GM12878 (cell line): ENCODE measurements around the gene GKN1. TPM values are rescaled to one million over a fixed set of nuclear protein-coding genes. Genes with fewer than 3 reads are reported as not detected.

Experiments
- ATAC-seq: fragments of 200-7000 bp; cut with Tn5 transposase; 3 replicates; pipeline ENCODE4 v1.9.1; 2020; ENCODE audit warnings: mild to moderate bottlenecking, moderate library complexity
- BruUV-seq: library from RNA; stranded (reverse); fragments of 400-500 nt; replicated peaks from 2 replicates; lab custom pipeline; 2021; lab: Mats Ljungman, UMichigan
- CTCF ChIA-PET: fragments of 300-600 bp; sonication (Branson Sonifier 250); formaldehyde crosslinking; extraction: SDS; loops from one replicate; lab custom pipeline; 2021; ENCODE audit warnings: inconsistent platforms; lab: Yijun Ruan, JAX
- POLR2A ChIA-PET: fragments of 350-600 bp; formaldehyde crosslinking; extraction: SDS; loops from one replicate; lab custom pipeline; 2021; ENCODE audit warnings: inconsistent platforms; lab: Charles Lee
- RAD21 ChIA-PET: fragments of 300-600 bp; sonication (Branson Sonifier 250); formaldehyde crosslinking; loops from one replicate; lab custom pipeline; 2023; ENCODE audit warnings: antibody characterized with exemption; ENCODE audit not compliant: unreplicated experiment; lab: Charles Lee
- SMC1A ChIA-PET: fragments of 300-600 bp; sonication (Branson Sonifier 250); formaldehyde crosslinking; loops from one replicate; lab custom pipeline; 2023; ENCODE audit not compliant: unreplicated experiment, uncharacterized antibody; lab: Charles Lee
- DNase-seq: peaks from one replicate; pipeline ENCODE4 v3.0.0-alpha.2; 2011; ENCODE audit warnings: low read depth, low spot score
- FAIRE-seq: peaks from 3 replicates; lab custom pipeline; 2011; peaks lifted over from hg19 to GRCh38; lab: Jason Lieb, UNC
- H2AFZ ChIP-seq: 2 replicates; pipeline ENCODE4 v1.6.0; 2011; ENCODE audit warnings: low read depth, low read length, control low read depth; ENCODE audit not compliant: control insufficient read depth
- H3K27ac ChIP-seq: 2 replicates; pipeline ENCODE4 v1.5.1; 2011; ENCODE audit warnings: control low read depth; ENCODE audit not compliant: control insufficient read depth, insufficient read depth
- H3K27me3 ChIP-seq, 2 experiments: replicated peaks in 1 of 2; 2 replicates each; pipeline versions ENCODE4 v1.6.0 to v1.6.1; 2011; ENCODE audit warnings: low read length in 1 of 2; ENCODE audit not compliant: control insufficient read depth in 2 of 2, insufficient read depth in 2 of 2
- H3K36me3 ChIP-seq, 2 experiments: 2 replicates each; pipeline ENCODE4 v1.5.1; 2011; ENCODE audit warnings: low read length in 1 of 2; ENCODE audit not compliant: control insufficient read depth in 2 of 2, insufficient read depth in 2 of 2
- H3K4me1 ChIP-seq: 2 replicates; pipeline ENCODE4 v1.6.1; 2011; ENCODE audit warnings: mild to moderate bottlenecking, low read length, moderate library complexity, mixed read lengths; ENCODE audit not compliant: control insufficient read depth, insufficient read depth
- H3K4me2 ChIP-seq: 2 replicates; pipeline ENCODE4 v1.6.0; 2011; ENCODE audit warnings: control low read depth; ENCODE audit not compliant: control insufficient read depth, insufficient read depth
- H3K4me3 ChIP-seq: fragments of 200-600 bp; sonication (generic); 2 replicates; pipeline ENCODE4 v1.5.1; 2016
- H3K79me2 ChIP-seq: 2 replicates; pipeline ENCODE4 v1.6.0; 2011; ENCODE audit warnings: low read length; ENCODE audit not compliant: control insufficient read depth, insufficient read depth
- H3K9ac ChIP-seq: 2 replicates; pipeline ENCODE4 v1.8.0; 2011; ENCODE audit warnings: low read length, control low read depth, mixed read lengths; ENCODE audit not compliant: control insufficient read depth, insufficient read depth
- H3K9me3 ChIP-seq: replicated peaks from 3 replicates; pipeline ENCODE4 v1.5.1; 2011; ENCODE audit warnings: mild to moderate bottlenecking, low read length; ENCODE audit not compliant: control insufficient read depth, insufficient read depth
- H4K20me1 ChIP-seq: 2 replicates; pipeline ENCODE4 v1.6.0; 2011; ENCODE audit not compliant: control insufficient read depth, insufficient read depth
- ATF7 ChIP-seq: fragments of 450-650 bp; IDR thresholded peaks from 2 replicates; pipeline ENCODE4 v1.6.1; 2016; ENCODE audit warnings: low read depth, mild to moderate bottlenecking
- BCL11A ChIP-seq: IDR thresholded peaks from 2 replicates; pipeline ENCODE4 v1.6.1; 2011; ENCODE audit warnings: low read depth, low read length
- CUX1 ChIP-seq: IDR thresholded peaks from 2 replicates; pipeline ENCODE4 v1.6.1; 2012; ENCODE audit warnings: improper control_type of control experiment, low read depth, low read length; ENCODE audit not compliant: insufficient replicate concordance
- KAT2A ChIP-seq: conservative IDR thresholded peaks from 2 replicates; pipeline ENCODE4 v1.6.1; 2011; ENCODE audit warnings: low read depth, low read length; ENCODE audit not compliant: control insufficient read depth
- MEF2B ChIP-seq: fragments of 450-650 bp; IDR thresholded peaks from 2 replicates; pipeline ENCODE4 v1.6.1; 2018; ENCODE audit warnings: mild to moderate bottlenecking, moderate library complexity; ENCODE audit not compliant: partially characterized antibody, poor library complexity, severe bottlenecking
- NRF1 ChIP-seq: conservative IDR thresholded peaks from 2 replicates; pipeline ENCODE4 v1.6.1; 2011; ENCODE audit warnings: mild to moderate bottlenecking, low read depth, low read length, improper control_type of control experiment
- POLR2AphosphoS2 ChIP-seq: IDR thresholded peaks from 2 replicates; pipeline ENCODE4 v1.6.1; 2011; ENCODE audit warnings: low read depth, mild to moderate bottlenecking, low read length, improper control_type of control experiment, moderate library complexity
- WRNIP1 ChIP-seq: IDR thresholded peaks from 2 replicates; pipeline ENCODE4 v1.6.1; 2011; ENCODE audit warnings: low read depth, low read length, improper control_type of control experiment, borderline replicate concordance
- ZBTB33 ChIP-seq: fragments of 450-650 bp; IDR thresholded peaks from 2 replicates; pipeline ENCODE4 v1.6.1; 2017; ENCODE audit warnings: mild to moderate bottlenecking
- WGBS: methylation state at CpG from one replicate; pipeline ENCODE4 v1.1.6; 2016; ENCODE audit warnings: low lambda C conversion rate; ENCODE audit not compliant: insufficient replicate concordance, insufficient coverage; ENCODE audit errors: missing lambda C conversion rate; 5-methylcytosine and 5-hydroxymethylcytosine counted together
- in situ Hi-C: fragments of 300-500 bp; cut with MboI; formaldehyde crosslinking; loops from 9 replicates; pipeline ENCODE4 v1.14.3; 2018; ENCODE audit warnings: mixed read lengths
- intact Hi-C: fragments of 100-400 bp; cut with micrococcal nuclease; formaldehyde crosslinking; loops from one replicate; pipeline ENCODE4 v1.14.2; 2022; ENCODE audit not compliant: unreplicated experiment
- polyA plus RNA-seq, 11 experiments: library from polyadenylated mRNA; depleted of rRNA in 4 of 11; unstranded in 6 of 11; stranded (reverse) in 5 of 11; fragments of >200 nt; fragmentation: Nextera tagmentation in 4 of 11; fragmentation: Illumina TruSeq in 1 of 11; extraction: Ambion mirVana in 4 of 11; extraction: Trizol in 1 of 11; gene quantifications; 1 replicate in 1 of 11; 2 replicates in 10 of 11; pipeline versions ENCODE4 v1.2.1 to v1.2.3, GENCODE V29; 2011 to 2016; ENCODE audit warnings: inconsistent platforms in 2 of 11, missing spikeins in 2 of 11, low read depth in 1 of 11
- total RNA-seq, 4 experiments: library from RNA; depleted of rRNA in 3 of 4; stranded (reverse); fragments of >200 nt in 3 of 4; fragmentation: Illumina TruSeq in 1 of 4; extraction: Trizol in 1 of 4; gene quantifications; 2 replicates each; pipeline versions ENCODE4 v1.2.1 to v1.2.3, GENCODE V29; 2013 to 2021

The GKN1 gene
- total and polyA plus RNA-seq, 10 of the 15 experiments (the other 5 are each of a cell fraction or from before 2014, with no cell fraction given) = not detected

DNA sequence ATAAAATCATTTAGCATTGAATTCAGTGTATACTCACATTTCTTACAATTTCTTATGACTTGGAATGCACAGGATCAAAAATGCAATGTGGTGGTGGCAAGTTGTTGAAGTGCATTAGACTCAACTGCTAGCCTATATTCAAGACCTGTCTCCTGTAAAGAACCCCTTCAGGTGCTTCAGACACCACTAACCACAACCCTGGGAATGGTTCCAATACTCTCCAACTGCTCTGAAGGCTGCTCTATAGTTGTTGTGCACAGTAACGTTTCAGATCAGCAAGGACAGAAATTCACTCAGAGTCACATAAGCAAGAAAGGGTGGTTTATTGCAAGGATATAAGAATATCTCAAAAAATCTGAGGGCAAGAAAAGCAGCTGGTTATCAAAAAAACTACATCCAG, 6.5 kb downstream of the GKN1 start:
- POLR2A ChIA-PET = no interaction called here
- H3K4me2 ChIP-seq = no peak overlapping the region
- intact Hi-C loops (no loop called here), in situ Hi-C loops (no loop called here)
- no peaks in the 10 kb centered on the region for H3K9me3 ChIP-seq
- H3K4me3 ChIP-seq = no peak overlapping the region
- H3K27ac ChIP-seq = no peak overlapping the region
- FAIRE-seq (no peak), ATAC-seq (no peak), DNase-seq (no peak)
- H3K79me2 ChIP-seq = no peaks in the 10 kb centered on the region
- SMC1A ChIA-PET = no interaction called here
- BruUV-seq = no TSS peak
- no peak overlapping the region for H2AFZ ChIP-seq
- TF ChIP-seq ZBTB33 = no peak
- RAD21 ChIA-PET = no interaction called here
- no peaks in the 10 kb centered on the region for H3K36me3 ChIP-seq
- 0% methylated on average over 1 of the region's 1 CpG for WGBS
- H4K20me1 ChIP-seq = no peaks in the 10 kb centered on the region
- H3K4me1 ChIP-seq = no peaks in the 10 kb centered on the region
- H3K9ac ChIP-seq = no peak overlapping the region
- peaks cover 0 to 2% of the 10 kb centered on the region in 2 experiments; a peak in 1 of 4 replicates for H3K27me3 ChIP-seq
- CTCF ChIA-PET = no interaction called here

GRCh38 chr2:68987021-68987503, 12.6 kb downstream of the GKN1 start:
- no peaks in the 10 kb centered on the region; a peak in 1 of 4 replicates for H3K27me3 ChIP-seq
- no peaks in the 10 kb centered on the region for H3K4me1 ChIP-seq
- intact Hi-C loops (no loop called here), in situ Hi-C loops (no loop called here)
- no peak for FAIRE-seq
- H3K79me2 ChIP-seq = no peaks in the 10 kb centered on the region
- no peak overlapping the region for H3K9ac ChIP-seq
- RAD21 ChIA-PET = no interaction called here
- no peak overlapping the region for H3K4me2 ChIP-seq
- no TSS peak for BruUV-seq
- no peak overlapping the region for H3K4me3 ChIP-seq
- 56% methylated on average over 5 of the region's 5 CpGs for WGBS
- no peak overlapping the region for H2AFZ ChIP-seq
- H4K20me1 ChIP-seq = no peaks in the 10 kb centered on the region
- POLR2A ChIA-PET = no interaction called here
- H3K36me3 ChIP-seq = no peaks in the 10 kb centered on the region
- TF ChIP-seq MEF2B (no peak), KAT2A (no peak), NRF1 (no peak), WRNIP1 (no peak), CUX1 (no peak), BCL11A (no peak), ATF7 (no peak), POLR2AphosphoS2 (no peak)
- no peak for ATAC-seq
- SMC1A ChIA-PET = no interaction called here
- no peak overlapping the region for H3K27ac ChIP-seq
- CTCF ChIA-PET = no interaction called here
- no peak for DNase-seq
- H3K9me3 ChIP-seq = no peaks in the 10 kb centered on the region
